H9 (cell line): ENCODE results near the gene YEATS4. TPM values are rescaled to one million over a fixed set of nuclear protein-coding genes. Genes with fewer than 3 reads are reported as not detected.

Experiments
- DNase-seq: peaks from one replicate; pipeline ENCODE4 v3.0.0-alpha.2; 2017
- H2AFZ ChIP-seq: one replicate; pipeline ENCODE4 v1.6.1; 2013; ENCODE audit warnings: mild to moderate bottlenecking, low read length, control low read depth, moderate library complexity
- H2AK5ac ChIP-seq: 2 replicates; pipeline ENCODE4 v1.6.1; 2013; ENCODE audit warnings: low read length, control low read depth, mixed read lengths; ENCODE audit not compliant: insufficient read length
- H2BK120ac ChIP-seq: one replicate; pipeline ENCODE4 v1.6.1; 2013; ENCODE audit warnings: low read depth, mild to moderate bottlenecking, low read length, control low read depth, inconsistent platforms; ENCODE audit not compliant: poor library complexity, severe bottlenecking
- H2BK12ac ChIP-seq: 2 replicates; pipeline ENCODE4 v1.6.1; 2013; ENCODE audit warnings: low read length, control low read depth, mixed read lengths, low read depth; ENCODE audit not compliant: insufficient read length
- H2BK15ac ChIP-seq: 2 replicates; pipeline ENCODE4 v1.6.1; 2013; ENCODE audit warnings: low read depth, low read length, control low read depth
- H2BK20ac ChIP-seq: one replicate; pipeline ENCODE4 v1.6.1; 2013; ENCODE audit warnings: low read depth, mild to moderate bottlenecking, low read length, control low read depth, inconsistent platforms; ENCODE audit not compliant: poor library complexity, severe bottlenecking
- H2BK5ac ChIP-seq: 2 replicates; pipeline ENCODE4 v1.6.1; 2013; ENCODE audit warnings: low read length, control low read depth, mixed read lengths; ENCODE audit not compliant: insufficient read length
- H3K14ac ChIP-seq: 2 replicates; pipeline ENCODE4 v1.6.1; 2013; ENCODE audit warnings: low read length, control low read depth; ENCODE audit not compliant: insufficient read depth
- H3K18ac ChIP-seq: 2 replicates; pipeline ENCODE4 v1.6.1; 2013; ENCODE audit warnings: low read depth, mild to moderate bottlenecking, mixed read lengths, low read length, control low read depth; ENCODE audit not compliant: insufficient read length
- H3K23ac ChIP-seq: 2 replicates; pipeline ENCODE4 v1.6.1; 2013; ENCODE audit warnings: low read length, control low read depth, mixed read lengths, low read depth; ENCODE audit not compliant: insufficient read length
- H3K23me2 ChIP-seq: 2 replicates; pipeline ENCODE4 v1.6.1; 2013; ENCODE audit warnings: low read depth, mild to moderate bottlenecking, mixed read lengths, low read length, control low read depth; ENCODE audit not compliant: insufficient read length, poor library complexity, severe bottlenecking
- H3K27ac ChIP-seq: 2 replicates; pipeline ENCODE4 v1.5.1; 2013; ENCODE audit warnings: low read length, control low read depth, mixed read lengths, low read depth; ENCODE audit not compliant: insufficient read length
- H3K27me3 ChIP-seq: 2 replicates; pipeline ENCODE4 v1.6.1; 2013; ENCODE audit warnings: low read length, control low read depth, inconsistent platforms; ENCODE audit not compliant: insufficient read depth
- H3K4ac ChIP-seq: 2 replicates; pipeline ENCODE4 v1.6.1; 2013; ENCODE audit warnings: low read depth, mild to moderate bottlenecking, control low read depth, inconsistent platforms, low read length, moderate library complexity
- H3K4me1 ChIP-seq: 2 replicates; pipeline ENCODE4 v1.6.1; 2013; ENCODE audit warnings: low read length, control low read depth, inconsistent platforms; ENCODE audit not compliant: insufficient read depth
- H3K4me2 ChIP-seq: 2 replicates; pipeline ENCODE4 v1.6.1; 2013; ENCODE audit warnings: low read length, control low read depth, mixed read lengths; ENCODE audit not compliant: insufficient read length, insufficient read depth
- H3K56ac ChIP-seq: 2 replicates; pipeline ENCODE4 v1.6.1; 2013; ENCODE audit warnings: low read depth, mild to moderate bottlenecking, mixed read lengths, low read length, control low read depth; ENCODE audit not compliant: insufficient read length
- H3K79me1 ChIP-seq: 2 replicates; pipeline ENCODE4 v1.6.1; 2013; ENCODE audit warnings: low read depth, mild to moderate bottlenecking, moderate library complexity, low read length, control low read depth, inconsistent platforms; ENCODE audit not compliant: insufficient read depth, poor library complexity, severe bottlenecking
- H3K79me2 ChIP-seq: 2 replicates; pipeline ENCODE4 v1.6.1; 2013; ENCODE audit warnings: low read length, control low read depth, inconsistent platforms; ENCODE audit not compliant: insufficient read depth
- H3K9ac ChIP-seq: 2 replicates; pipeline ENCODE4 v1.6.1; 2013; ENCODE audit warnings: low read length, control low read depth, mixed read lengths; ENCODE audit not compliant: insufficient read length; ENCODE audit errors: extremely low read depth
- H3K9me3 ChIP-seq: one replicate; pipeline ENCODE4 v1.6.1; 2013; ENCODE audit warnings: low read depth, low read length, inconsistent platforms; ENCODE audit not compliant: control insufficient read depth
- H3T11ph ChIP-seq: one replicate; pipeline ENCODE4 v1.6.1; 2013; ENCODE audit warnings: mild to moderate bottlenecking, low read length, control low read depth, inconsistent platforms
- H4K20me1 ChIP-seq: one replicate; pipeline ENCODE4 v1.6.1; 2013; ENCODE audit not compliant: control insufficient read depth, insufficient read length, insufficient read depth
- H4K5ac ChIP-seq: 2 replicates; pipeline ENCODE4 v1.6.1; 2013; ENCODE audit warnings: low read depth, mild to moderate bottlenecking, mixed read lengths, low read length, control low read depth; ENCODE audit not compliant: insufficient read length
- H4K8ac ChIP-seq: replicated peaks from 2 replicates; pipeline ENCODE4 v1.6.1; 2013; ENCODE audit warnings: low read length, control low read depth, mixed read lengths, low read depth; ENCODE audit not compliant: insufficient read length
- H4K91ac ChIP-seq: 2 replicates; pipeline ENCODE4 v1.6.1; 2013; ENCODE audit warnings: low read depth, mild to moderate bottlenecking, moderate library complexity, mixed read lengths, low read length, control low read depth; ENCODE audit not compliant: insufficient read length
- H3K27ac Mint-ChIP-seq, 3 experiments: 2 replicates in 2 of 3; 3 replicates in 1 of 3; pipeline ENCODE4 v1.8.0; 2020 to 2021; ENCODE audit warnings: mixed read lengths in 3 of 3, mild to moderate bottlenecking in 1 of 3, moderate library complexity in 1 of 3
- H3K27me3 Mint-ChIP-seq: 2 replicates; pipeline ENCODE4 v1.8.0; 2021; ENCODE audit warnings: low read depth, mild to moderate bottlenecking, moderate library complexity, mixed read lengths
- H3K36me3 Mint-ChIP-seq, 3 experiments: 2 replicates in 2 of 3; 3 replicates in 1 of 3; pipeline ENCODE4 v1.8.0; 2020 to 2021; ENCODE audit warnings: low read depth in 3 of 3, mixed read lengths in 3 of 3; ENCODE audit not compliant: insufficient read depth in 1 of 3
- H3K4me1 Mint-ChIP-seq, 2 experiments: 2 replicates each; pipeline ENCODE4 v1.8.0; 2020; ENCODE audit warnings: mixed read lengths in 2 of 2
- H3K4me3 Mint-ChIP-seq, 2 experiments: 2 replicates in 1 of 2; 3 replicates in 1 of 2; pipeline ENCODE4 v1.8.0; 2020 to 2021; ENCODE audit warnings: mild to moderate bottlenecking in 2 of 2, mixed read lengths in 2 of 2, moderate library complexity in 1 of 2
- H3K9me3 Mint-ChIP-seq, 2 experiments: 2 replicates in 1 of 2; 3 replicates in 1 of 2; pipeline ENCODE4 v1.8.0; 2020; ENCODE audit warnings: mild to moderate bottlenecking in 2 of 2, mixed read lengths in 2 of 2, moderate library complexity in 1 of 2
- WGBS: extraction: QIAGEN DNeasy Blood & Tissue Kit; methylation state at CpG from one replicate; pipeline ENCODE4 v1.1.7; 2013; ENCODE audit warnings: missing lambda C conversion rate, low lambda C conversion rate, mixed read lengths; ENCODE audit not compliant: insufficient read length; ENCODE audit errors: extremely low coverage; 5-methylcytosine and 5-hydroxymethylcytosine counted together
- total RNA-seq: library from RNA; stranded (reverse); gene quantifications from 2 replicates; pipeline ENCODE4 v1.2.1, GENCODE V29; 2021
- TF ChIP-seq, protein P1 (sequence below): fragments of 200-600 bp; sonication (generic); conservative IDR thresholded peaks from 3 replicates; pipeline ENCODE4 v1.8.0; 2021; ENCODE audit warnings: antibody characterized with exemption, mild to moderate bottlenecking

The YEATS4 gene
- total RNA-seq, 1 experiment from 2014 or later = 35.6 TPM

DNA sequence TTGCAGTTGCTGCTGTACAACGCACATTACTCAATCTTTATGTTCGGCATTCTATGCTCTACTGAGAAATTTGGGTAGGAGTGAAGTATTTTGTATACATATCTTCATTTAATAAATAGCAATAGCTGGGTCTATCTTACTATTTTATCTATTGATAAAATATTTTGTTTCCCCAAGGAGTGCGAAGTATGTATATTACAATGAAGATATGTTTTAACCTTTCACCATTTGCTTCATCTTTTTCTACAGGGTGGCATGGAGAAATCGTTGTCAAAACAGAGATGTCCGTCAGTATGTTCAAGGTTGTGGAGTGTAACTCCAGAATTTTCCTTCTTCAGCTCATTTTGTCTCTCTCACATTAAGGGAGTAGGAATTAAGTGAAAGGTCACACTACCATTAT lies 6.6 kb upstream of the YEATS4 start:
- no CpG with 5 or more reads among the region's 5 CpGs for WGBS
- no peaks in the 10 kb centered on the region for H3K79me2 ChIP-seq
- H3K23ac ChIP-seq = no peak overlapping the region
- no peak overlapping the region for H4K91ac ChIP-seq
- H3K4me1 ChIP-seq = no peaks in the 10 kb centered on the region
- no peaks in the 10 kb centered on the region for H3K9me3 ChIP-seq
- H3K4ac ChIP-seq = no peak overlapping the region
- no peak overlapping the region for H2AFZ ChIP-seq
- H2BK5ac ChIP-seq = no peak overlapping the region
- H3K4me1 Mint-ChIP-seq = peaks cover 11 to 12% of the 10 kb centered on the region in 2 experiments
- no peak overlapping the region for H3K27ac ChIP-seq
- no peak overlapping the region for H4K8ac ChIP-seq
- no peaks in the 10 kb centered on the region; a peak in 1 of 5 replicates for H3K9me3 Mint-ChIP-seq
- no peaks in the 10 kb centered on the region for H3K23me2 ChIP-seq
- no peak overlapping the region for H3K18ac ChIP-seq
- no peak overlapping the region for H3K4me3 Mint-ChIP-seq
- H3K36me3 Mint-ChIP-seq = no peaks in the 10 kb centered on the region
- no peak overlapping the region for H2BK15ac ChIP-seq
- no peak overlapping the region for H2BK120ac ChIP-seq
- H3K79me1 ChIP-seq = no peaks in the 10 kb centered on the region
- no peaks in the 10 kb centered on the region for H3K27me3 ChIP-seq
- H4K20me1 ChIP-seq = no peaks in the 10 kb centered on the region
- no peak overlapping the region for H2BK20ac ChIP-seq
- H3K56ac ChIP-seq = no peak overlapping the region
- H2BK12ac ChIP-seq = no peak overlapping the region
- no peak overlapping the region for H3K27ac Mint-ChIP-seq
- H3K14ac ChIP-seq = no peak overlapping the region
- TF ChIP-seq, protein P1, sequence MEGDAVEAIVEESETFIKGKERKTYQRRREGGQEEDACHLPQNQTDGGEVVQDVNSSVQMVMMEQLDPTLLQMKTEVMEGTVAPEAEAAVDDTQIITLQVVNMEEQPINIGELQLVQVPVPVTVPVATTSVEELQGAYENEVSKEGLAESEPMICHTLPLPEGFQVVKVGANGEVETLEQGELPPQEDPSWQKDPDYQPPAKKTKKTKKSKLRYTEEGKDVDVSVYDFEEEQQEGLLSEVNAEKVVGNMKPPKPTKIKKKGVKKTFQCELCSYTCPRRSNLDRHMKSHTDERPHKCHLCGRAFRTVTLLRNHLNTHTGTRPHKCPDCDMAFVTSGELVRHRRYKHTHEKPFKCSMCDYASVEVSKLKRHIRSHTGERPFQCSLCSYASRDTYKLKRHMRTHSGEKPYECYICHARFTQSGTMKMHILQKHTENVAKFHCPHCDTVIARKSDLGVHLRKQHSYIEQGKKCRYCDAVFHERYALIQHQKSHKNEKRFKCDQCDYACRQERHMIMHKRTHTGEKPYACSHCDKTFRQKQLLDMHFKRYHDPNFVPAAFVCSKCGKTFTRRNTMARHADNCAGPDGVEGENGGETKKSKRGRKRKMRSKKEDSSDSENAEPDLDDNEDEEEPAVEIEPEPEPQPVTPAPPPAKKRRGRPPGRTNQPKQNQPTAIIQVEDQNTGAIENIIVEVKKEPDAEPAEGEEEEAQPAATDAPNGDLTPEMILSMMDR = no peak
- H2AK5ac ChIP-seq = no peak overlapping the region
- no peak overlapping the region for H4K5ac ChIP-seq
- H3K4me2 ChIP-seq = no peak overlapping the region
- no peak for DNase-seq
- no peak overlapping the region for H3T11ph ChIP-seq
- H3K27me3 Mint-ChIP-seq = no peaks in the 10 kb centered on the region
- no peak overlapping the region for H3K9ac ChIP-seq
